HEK293 (cell line): ENCODE measurements around the gene BAIAP3.

Experiments
- CTCF ChIA-PET: fragments of 350-600 bp; formaldehyde crosslinking; extraction: SDS; loops from one replicate; lab custom pipeline; 2021; ENCODE audit warnings: antibody characterized with exemption; lab: Yijun Ruan, JAX
- POLR2A ChIA-PET: fragments of 300-600 bp; formaldehyde crosslinking; extraction: SDS; loops from one replicate; lab custom pipeline; 2020; ENCODE audit warnings: antibody characterized with exemption, inconsistent platforms; lab: Yijun Ruan, JAX
- H3K27ac ChIP-seq: fragments of 200-500 bp; sonication (Bioruptor generic); 2 replicates; pipeline ENCODE4 v1.5.1; 2014; ENCODE audit warnings: low read depth, low read length, control low read depth, inconsistent platforms; ENCODE audit errors: extremely low read depth
- H3K36me3 ChIP-seq, 2 experiments: fragments of 200-500 bp in 1 of 2; sonication (Bioruptor generic) in 1 of 2; 1 replicate in 1 of 2; 2 replicates in 1 of 2; pipeline ENCODE4 v1.5.1; 2014 to 2017; ENCODE audit warnings: inconsistent platforms in 2 of 2, low read length in 2 of 2; ENCODE audit not compliant: control insufficient read depth in 2 of 2, insufficient read depth in 1 of 2
- H3K4me1 ChIP-seq: fragments of 200-500 bp; sonication (Bioruptor generic); 2 replicates; pipeline ENCODE4 v1.5.1; 2014; ENCODE audit warnings: mild to moderate bottlenecking, low read length, inconsistent platforms; ENCODE audit not compliant: control insufficient read depth, insufficient read depth
- H3K4me3 ChIP-seq: 2 replicates; pipeline ENCODE4 v1.5.1; 2011; ENCODE audit warnings: low read depth, mild to moderate bottlenecking, control low read depth, low read length, moderate library complexity
- H3K9me3 ChIP-seq: fragments of 200-500 bp; sonication (Bioruptor generic); 2 replicates; pipeline ENCODE4 v1.5.1; 2014; ENCODE audit warnings: low read depth, low read length, inconsistent platforms; ENCODE audit not compliant: control insufficient read depth, insufficient read depth
- BCL11A ChIP-seq: fragments of 450-650 bp; formaldehyde crosslinking; IDR thresholded peaks from 2 replicates; pipeline ENCODE4 v1.5.1; 2016; ENCODE audit warnings: low read depth, missing biosample characterization, missing genetic modification characterization
- KLF1 ChIP-seq: fragments of 450-650 bp; formaldehyde crosslinking; IDR thresholded peaks from 2 replicates; pipeline ENCODE4 v1.5.1; 2016; ENCODE audit warnings: missing biosample characterization, missing genetic modification characterization
- RBAK ChIP-seq: fragments of 450-650 bp; formaldehyde crosslinking; IDR thresholded peaks from 2 replicates; pipeline ENCODE4 v1.5.1; 2016; ENCODE audit warnings: missing biosample characterization, missing genetic modification characterization
- ZFP37 ChIP-seq: fragments of 450-650 bp; formaldehyde crosslinking; IDR thresholded peaks from 2 replicates; pipeline ENCODE4 v1.5.1; 2016; ENCODE audit warnings: missing biosample characterization, missing genetic modification characterization
- ZNF138 ChIP-seq: fragments of 450-650 bp; formaldehyde crosslinking; IDR thresholded peaks from 2 replicates; pipeline ENCODE4 v1.5.1; 2016; ENCODE audit warnings: missing biosample characterization, missing genetic modification characterization, borderline replicate concordance
- ZNF140 ChIP-seq: fragments of 450-650 bp; formaldehyde crosslinking; IDR thresholded peaks from 2 replicates; pipeline ENCODE4 v1.5.1; 2016; ENCODE audit warnings: missing biosample characterization, missing genetic modification characterization
- ZNF155 ChIP-seq: fragments of 450-650 bp; formaldehyde crosslinking; IDR thresholded peaks from 2 replicates; pipeline ENCODE4 v1.5.1; 2016; ENCODE audit warnings: missing biosample characterization, missing genetic modification characterization
- ZNF223 ChIP-seq: fragments of 450-650 bp; formaldehyde crosslinking; IDR thresholded peaks from 2 replicates; pipeline ENCODE4 v1.5.1; 2016; ENCODE audit warnings: missing biosample characterization, missing genetic modification characterization
- ZNF248 ChIP-seq: fragments of 450-650 bp; formaldehyde crosslinking; IDR thresholded peaks from 2 replicates; pipeline ENCODE4 v1.5.1; 2017; ENCODE audit warnings: missing biosample characterization, missing genetic modification characterization
- ZNF292 ChIP-seq: fragments of 450-650 bp; formaldehyde crosslinking; IDR thresholded peaks from 2 replicates; pipeline ENCODE4 v1.5.1; 2016; ENCODE audit warnings: low read depth, missing biosample characterization, missing genetic modification characterization, borderline replicate concordance
- ZNF585B ChIP-seq: fragments of 450-650 bp; formaldehyde crosslinking; IDR thresholded peaks from 2 replicates; pipeline ENCODE4 v1.5.1; 2016; ENCODE audit warnings: missing biosample characterization, missing genetic modification characterization
- ZNF621 ChIP-seq: fragments of 450-650 bp; formaldehyde crosslinking; IDR thresholded peaks from 2 replicates; pipeline ENCODE4 v1.5.1; 2017; ENCODE audit warnings: missing biosample characterization, missing genetic modification characterization
- ZNF658 ChIP-seq: fragments of 450-650 bp; formaldehyde crosslinking; IDR thresholded peaks from 2 replicates; pipeline ENCODE4; 2016; ENCODE audit warnings: missing biosample characterization, missing genetic modification characterization
- ZNF701 ChIP-seq: fragments of 450-650 bp; formaldehyde crosslinking; IDR thresholded peaks from 2 replicates; pipeline ENCODE4 v1.5.1; 2016; ENCODE audit warnings: missing biosample characterization, missing genetic modification characterization
- ZNF747 ChIP-seq: fragments of 450-650 bp; formaldehyde crosslinking; IDR thresholded peaks from 2 replicates; pipeline ENCODE4 v1.5.1; 2016; ENCODE audit warnings: missing biosample characterization, missing genetic modification characterization
- ZNF791 ChIP-seq: fragments of 450-650 bp; formaldehyde crosslinking; IDR thresholded peaks from 2 replicates; pipeline ENCODE4 v1.5.1; 2016; ENCODE audit warnings: missing biosample characterization, missing genetic modification characterization
- TF ChIP-seq, protein P1 (sequence below): fragments of 450-650 bp; formaldehyde crosslinking; IDR thresholded peaks from 2 replicates; pipeline ENCODE4 v1.5.1; 2017; ENCODE audit warnings: missing biosample characterization, missing genetic modification characterization
- TF ChIP-seq, protein P2 (sequence below): fragments of 450-650 bp; formaldehyde crosslinking; IDR thresholded peaks from 2 replicates; pipeline ENCODE4 v1.5.1; 2017; ENCODE audit warnings: missing biosample characterization, missing genetic modification characterization
- TF ChIP-seq, protein P3 (sequence below): IDR thresholded peaks from 2 replicates; pipeline ENCODE4 v1.6.1; 2011; ENCODE audit warnings: mild to moderate bottlenecking, low read depth, low read length, borderline replicate concordance
- TF ChIP-seq, protein P4 (sequence below): fragments of 450-650 bp; formaldehyde crosslinking; IDR thresholded peaks from 2 replicates; pipeline ENCODE4 v1.5.0; 2017; ENCODE audit warnings: missing biosample characterization, missing genetic modification characterization, borderline replicate concordance

The BAIAP3 gene

DNA sequence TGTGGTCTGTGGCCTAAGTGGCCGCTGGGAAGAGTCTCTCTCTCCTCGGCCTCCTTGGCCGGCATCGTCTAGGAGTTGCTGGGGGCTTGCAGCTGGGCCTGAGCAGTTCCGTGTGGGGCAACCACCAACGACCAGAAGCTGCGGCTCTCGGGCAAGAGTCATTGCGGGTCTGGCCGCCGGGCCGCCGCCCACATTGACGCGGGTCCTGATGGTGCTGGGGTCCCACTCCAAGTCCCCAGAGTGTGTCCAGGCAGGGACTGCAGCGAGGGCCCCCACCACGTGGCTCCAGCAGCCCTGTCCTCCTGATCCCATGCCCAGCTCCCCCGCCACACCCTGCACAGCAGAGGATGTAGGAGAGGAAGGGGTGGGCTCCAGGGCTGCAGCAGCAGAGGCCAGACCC is 50.1 kb downstream of the BAIAP3 start (continued):
- no peak for TF ChIP-seq ZNF701 (tag by site-specific recombination)

DNA sequence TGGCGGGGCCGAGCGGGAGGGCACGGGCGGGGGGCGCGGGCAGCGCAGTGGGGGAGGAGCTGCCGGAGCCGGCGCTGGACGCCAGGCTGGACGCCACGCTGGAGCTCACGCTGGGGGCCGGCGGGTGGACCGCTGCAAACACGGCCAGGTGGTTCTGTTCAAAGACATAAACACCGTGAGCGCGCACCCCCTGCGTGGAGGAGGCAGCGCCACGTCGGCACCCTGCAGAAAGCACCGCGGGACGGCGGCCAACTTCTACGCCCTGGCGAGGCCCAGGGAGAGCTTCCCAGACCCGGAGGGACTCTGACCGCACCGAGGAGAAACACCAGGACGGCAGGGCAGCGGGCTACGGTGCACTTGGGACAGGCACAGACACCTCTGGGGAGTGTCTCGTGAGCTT is 51.8 kb downstream of the BAIAP3 start:
- ChIA-PET CTCF (no interaction called here), POLR2A (no interaction called here)
- no peaks in the 10 kb centered on the region for H3K4me1 ChIP-seq
- no peak overlapping the region for H3K4me3 ChIP-seq
- H3K9me3 ChIP-seq = no peaks in the 10 kb centered on the region
- TF ChIP-seq ZNF138 = no peak
- no peak overlapping the region for H3K27ac ChIP-seq
- H3K36me3 ChIP-seq = peaks cover 0 to 24% of the 10 kb centered on the region in 2 experiments; a peak in 2 of 3 replicates

DNA sequence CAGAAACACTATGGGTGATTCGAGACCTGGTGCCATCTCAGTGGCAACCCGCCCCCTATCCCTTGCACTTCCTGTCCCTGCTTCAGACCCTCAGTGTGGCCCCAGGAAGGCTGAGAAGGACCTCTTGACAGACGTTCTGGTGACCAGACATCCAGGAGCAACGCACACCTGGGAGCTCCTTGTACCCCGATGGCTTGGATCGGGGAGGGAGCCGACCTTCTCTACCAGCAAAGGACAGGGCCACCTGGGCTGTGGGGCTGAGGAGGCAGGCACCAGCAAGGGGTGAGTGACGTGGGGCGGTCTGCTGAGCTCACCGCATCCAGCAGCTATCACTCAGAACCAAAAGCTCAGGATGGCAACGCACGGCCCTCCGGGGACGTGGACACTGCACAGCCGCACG is 53.9 kb downstream of the BAIAP3 start:
- no peak overlapping the region for H3K27ac ChIP-seq
- ChIA-PET POLR2A (interaction anchor here (0.5 kb wide), 1 partner anchor 107 kb away, joined by 3 read pairs; no protein-coding TSS in a partner anchor), CTCF (interaction anchor here (0.6 kb wide), 1 partner anchor 25 kb away, joined by 3 read pairs; no protein-coding TSS in a partner anchor)
- H3K36me3 ChIP-seq = peaks cover 0 to 24% of the 10 kb centered on the region in 2 experiments; a peak in 2 of 3 replicates
- no peaks in the 10 kb centered on the region for H3K9me3 ChIP-seq
- no peaks in the 10 kb centered on the region for H3K4me1 ChIP-seq
- no peak overlapping the region for H3K4me3 ChIP-seq
- TF ChIP-seq ZNF248 (tag by site-specific recombination) = no peak
- TF ChIP-seq ZNF292 (tag by site-specific recombination) = no peak
- no peak for TF ChIP-seq ZNF658 (tag by site-specific recombination)
- TF ChIP-seq KLF1 = no peak
- TF ChIP-seq BCL11A (tag by site-specific recombination) = no peak
- no peak for TF ChIP-seq ZNF155 (tag by site-specific recombination)
- TF ChIP-seq RBAK = no peak
- TF ChIP-seq ZNF621 (tag by site-specific recombination) = no peak
- no peak for TF ChIP-seq ZNF140 (tag by site-specific recombination)
- TF ChIP-seq, protein P1, sequence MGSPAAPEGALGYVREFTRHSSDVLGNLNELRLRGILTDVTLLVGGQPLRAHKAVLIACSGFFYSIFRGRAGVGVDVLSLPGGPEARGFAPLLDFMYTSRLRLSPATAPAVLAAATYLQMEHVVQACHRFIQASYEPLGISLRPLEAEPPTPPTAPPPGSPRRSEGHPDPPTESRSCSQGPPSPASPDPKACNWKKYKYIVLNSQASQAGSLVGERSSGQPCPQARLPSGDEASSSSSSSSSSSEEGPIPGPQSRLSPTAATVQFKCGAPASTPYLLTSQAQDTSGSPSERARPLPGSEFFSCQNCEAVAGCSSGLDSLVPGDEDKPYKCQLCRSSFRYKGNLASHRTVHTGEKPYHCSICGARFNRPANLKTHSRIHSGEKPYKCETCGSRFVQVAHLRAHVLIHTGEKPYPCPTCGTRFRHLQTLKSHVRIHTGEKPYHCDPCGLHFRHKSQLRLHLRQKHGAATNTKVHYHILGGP (tag by site-specific recombination) = no peak
- no peak for TF ChIP-seq ZNF747 (tag by site-specific recombination)
- no peak for TF ChIP-seq ZFP37 (tag by site-specific recombination)
- TF ChIP-seq ZNF791 (tag by site-specific recombination) = no peak
- TF ChIP-seq ZNF223 (tag by site-specific recombination) = no peak
- TF ChIP-seq, protein P2, sequence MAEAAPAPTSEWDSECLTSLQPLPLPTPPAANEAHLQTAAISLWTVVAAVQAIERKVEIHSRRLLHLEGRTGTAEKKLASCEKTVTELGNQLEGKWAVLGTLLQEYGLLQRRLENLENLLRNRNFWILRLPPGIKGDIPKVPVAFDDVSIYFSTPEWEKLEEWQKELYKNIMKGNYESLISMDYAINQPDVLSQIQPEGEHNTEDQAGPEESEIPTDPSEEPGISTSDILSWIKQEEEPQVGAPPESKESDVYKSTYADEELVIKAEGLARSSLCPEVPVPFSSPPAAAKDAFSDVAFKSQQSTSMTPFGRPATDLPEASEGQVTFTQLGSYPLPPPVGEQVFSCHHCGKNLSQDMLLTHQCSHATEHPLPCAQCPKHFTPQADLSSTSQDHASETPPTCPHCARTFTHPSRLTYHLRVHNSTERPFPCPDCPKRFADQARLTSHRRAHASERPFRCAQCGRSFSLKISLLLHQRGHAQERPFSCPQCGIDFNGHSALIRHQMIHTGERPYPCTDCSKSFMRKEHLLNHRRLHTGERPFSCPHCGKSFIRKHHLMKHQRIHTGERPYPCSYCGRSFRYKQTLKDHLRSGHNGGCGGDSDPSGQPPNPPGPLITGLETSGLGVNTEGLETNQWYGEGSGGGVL (tag by site-specific recombination) = no peak
- TF ChIP-seq, protein P3, sequence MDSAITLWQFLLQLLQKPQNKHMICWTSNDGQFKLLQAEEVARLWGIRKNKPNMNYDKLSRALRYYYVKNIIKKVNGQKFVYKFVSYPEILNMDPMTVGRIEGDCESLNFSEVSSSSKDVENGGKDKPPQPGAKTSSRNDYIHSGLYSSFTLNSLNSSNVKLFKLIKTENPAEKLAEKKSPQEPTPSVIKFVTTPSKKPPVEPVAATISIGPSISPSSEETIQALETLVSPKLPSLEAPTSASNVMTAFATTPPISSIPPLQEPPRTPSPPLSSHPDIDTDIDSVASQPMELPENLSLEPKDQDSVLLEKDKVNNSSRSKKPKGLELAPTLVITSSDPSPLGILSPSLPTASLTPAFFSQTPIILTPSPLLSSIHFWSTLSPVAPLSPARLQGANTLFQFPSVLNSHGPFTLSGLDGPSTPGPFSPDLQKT = no peak
- TF ChIP-seq, protein P4, sequence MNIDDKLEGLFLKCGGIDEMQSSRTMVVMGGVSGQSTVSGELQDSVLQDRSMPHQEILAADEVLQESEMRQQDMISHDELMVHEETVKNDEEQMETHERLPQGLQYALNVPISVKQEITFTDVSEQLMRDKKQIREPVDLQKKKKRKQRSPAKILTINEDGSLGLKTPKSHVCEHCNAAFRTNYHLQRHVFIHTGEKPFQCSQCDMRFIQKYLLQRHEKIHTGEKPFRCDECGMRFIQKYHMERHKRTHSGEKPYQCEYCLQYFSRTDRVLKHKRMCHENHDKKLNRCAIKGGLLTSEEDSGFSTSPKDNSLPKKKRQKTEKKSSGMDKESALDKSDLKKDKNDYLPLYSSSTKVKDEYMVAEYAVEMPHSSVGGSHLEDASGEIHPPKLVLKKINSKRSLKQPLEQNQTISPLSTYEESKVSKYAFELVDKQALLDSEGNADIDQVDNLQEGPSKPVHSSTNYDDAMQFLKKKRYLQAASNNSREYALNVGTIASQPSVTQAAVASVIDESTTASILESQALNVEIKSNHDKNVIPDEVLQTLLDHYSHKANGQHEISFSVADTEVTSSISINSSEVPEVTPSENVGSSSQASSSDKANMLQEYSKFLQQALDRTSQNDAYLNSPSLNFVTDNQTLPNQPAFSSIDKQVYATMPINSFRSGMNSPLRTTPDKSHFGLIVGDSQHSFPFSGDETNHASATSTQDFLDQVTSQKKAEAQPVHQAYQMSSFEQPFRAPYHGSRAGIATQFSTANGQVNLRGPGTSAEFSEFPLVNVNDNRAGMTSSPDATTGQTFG (tag by site-specific recombination) = no peak
- TF ChIP-seq ZNF585B (tag by site-specific recombination) = no peak
